ENCODE results near the gene ZFR2.

- TF ChIP-seq CTCF (IDR thresholded peaks at IDR 0.05) = no peak
- TF ChIP-seq POLR2A (IDR thresholded peaks at IDR 0.05) = no peak
Measured at GRCh38 chr19:3770136-3770999, 98.5 kb downstream of the ZFR2 start.
